Ammon's horn (tissue), 1 donor: ENCODE measurements around the gene MTMR4.
"Not testable (repeated sequence)": the region's sequence is repeated elsewhere in the genome, so short reads cannot be mapped to it uniquely, and the experiment has no call there.

ENCODE experiments used
- DNase-seq: peaks from one replicate; pipeline ENCODE4 v3.0.0-alpha.2; 2016; ENCODE audit warnings: low spot score

Gene MTMR4

GRCh38 chr17:58525239-58525638 is 10.8 kb upstream of the MTMR4 start:
- no peak for DNase-seq

- DNase-seq, result no peak
These were observed 7.2 kb upstream of the MTMR4 start for GRCh38 chr17:58521680-58522079.

- peak; percentile 33 for DNase-seq
These were observed 6.5 kb upstream of the MTMR4 start for GRCh38 chr17:58520843-58521430.

GRCh38 chr17:58517928-58518609 is 3.6 kb upstream of the MTMR4 start:
- DNase-seq, result peak; percentile 100

- DNase-seq, result no peak
These were observed 3.0 kb upstream of the MTMR4 start for GRCh38 chr17:58517378-58517927.

GRCh38 chr17:58516644-58517377 is 2.4 kb upstream of the MTMR4 start:
- DNase-seq, result no peak

- no peak for DNase-seq
These were observed 848 bp upstream of the MTMR4 start for GRCh38 chr17:58515286-58515685.

GRCh38 chr17:58514770-58515157 is 326 bp upstream of the MTMR4 start:
- DNase-seq, result no peak

GRCh38 chr17:58513267-58513964 is 1.0 kb downstream of the MTMR4 start:
- DNase-seq, result peak; percentile 43

- no peak for DNase-seq
These were observed 4.4 kb downstream of the MTMR4 start for GRCh38 chr17:58510075-58510474.

GRCh38 chr17:58508341-58509067 is 5.9 kb downstream of the MTMR4 start:
- no peak for DNase-seq

- DNase-seq, result no peak
These were observed 7.3 kb downstream of the MTMR4 start for GRCh38 chr17:58507123-58507634.

- DNase-seq, result no peak
These were observed 7.9 kb downstream of the MTMR4 start for GRCh38 chr17:58506354-58507080.

GRCh38 chr17:58504826-58505351 is 9.5 kb downstream of the MTMR4 start:
- peak; percentile 31 for DNase-seq

- DNase-seq, result no peak
These were observed 10.6 kb downstream of the MTMR4 start for GRCh38 chr17:58503866-58504265.

- not testable (repeated sequence) for DNase-seq
These were observed 11.3 kb downstream of the MTMR4 start for GRCh38 chr17:58503134-58503533.

GRCh38 chr17:58501451-58501850 is 13.0 kb downstream of the MTMR4 start:
- DNase-seq, result no peak

- DNase-seq, result no peak
These were observed 16.1 kb downstream of the MTMR4 start for GRCh38 chr17:58498177-58498828.

GRCh38 chr17:58493506-58493905 is 20.9 kb downstream of the MTMR4 start:
- DNase-seq, result no peak
